ENCODE results near the gene PCDH9.
"Not testable (repeated sequence)": the region's sequence is repeated elsewhere in the genome, so short reads cannot be mapped to it uniquely, and the experiment has no call there.

Gene PCDH9

DNA sequence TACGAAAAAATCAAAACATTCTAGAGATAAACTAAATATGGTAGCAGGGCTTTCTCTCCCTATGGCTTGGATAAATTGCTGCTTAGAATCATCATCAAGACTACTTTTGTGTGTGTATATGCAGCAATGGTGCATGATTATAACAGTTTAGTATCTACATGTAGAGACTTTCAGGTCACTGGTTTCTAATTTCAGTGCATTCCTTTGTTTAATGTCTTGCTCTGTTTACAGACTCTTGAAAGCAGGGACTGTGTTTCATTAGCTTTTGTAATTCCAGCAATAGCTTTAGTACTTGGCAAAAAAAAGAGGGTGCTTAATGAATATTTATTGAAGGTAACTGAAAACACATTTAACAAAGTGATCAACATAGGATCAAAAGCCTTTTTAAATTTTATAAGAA, 420.7 kb downstream of the PCDH9 start:
- peak; percentile 30 for DNase-seq

GRCh38 chr13:66807251-66807650, 422.9 kb downstream of the PCDH9 start:
- DNase-seq, result no peak

DNA sequence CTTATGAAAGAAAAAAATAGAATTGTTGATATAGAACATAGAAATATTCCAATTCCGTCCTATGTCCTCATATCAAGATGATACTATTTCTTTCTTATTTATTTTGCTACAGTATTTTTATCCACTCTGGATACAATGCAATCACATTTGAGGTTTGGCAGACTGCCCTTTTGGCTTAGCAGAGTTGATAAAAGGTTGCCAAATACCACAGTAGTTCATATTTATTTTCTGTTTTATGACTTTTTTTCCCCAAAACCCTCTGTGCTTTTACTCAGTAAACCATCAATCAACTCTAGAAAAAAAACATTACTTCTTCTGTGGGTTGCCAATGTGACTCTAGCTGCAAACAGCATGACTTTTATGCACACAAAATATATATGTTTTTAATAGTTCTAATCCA, 424.5 kb downstream of the PCDH9 start:
- peak; percentile 3 for DNase-seq

- DNase-seq, result no peak
Measured at GRCh38 chr13:66803808-66804456, 426.2 kb downstream of the PCDH9 start.

- no peak for DNase-seq
Measured at GRCh38 chr13:66803013-66803807, 426.9 kb downstream of the PCDH9 start.

DNA sequence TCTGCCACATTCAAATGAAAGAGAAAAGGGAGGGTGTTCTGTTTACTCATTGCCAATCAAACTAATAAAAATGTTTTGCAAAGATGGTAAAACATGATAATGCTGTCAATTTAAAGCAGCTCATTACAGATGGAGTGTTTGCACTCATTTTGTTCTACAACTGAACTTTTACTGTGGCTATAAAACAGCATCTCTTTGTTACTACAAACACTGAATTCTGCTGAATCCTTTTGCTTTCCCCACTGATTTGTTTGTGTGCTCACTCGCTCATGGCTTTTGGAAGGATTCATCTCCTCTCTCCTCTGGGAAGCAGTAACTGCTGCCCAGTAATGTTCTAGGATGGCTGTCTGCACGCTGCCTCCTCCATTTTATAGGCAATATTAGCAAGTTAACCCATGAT, 434.5 kb downstream of the PCDH9 start:
- no peak for DNase-seq

- DNase-seq, result no peak
Measured at GRCh38 chr13:66794340-66795031, 435.6 kb downstream of the PCDH9 start.

DNA sequence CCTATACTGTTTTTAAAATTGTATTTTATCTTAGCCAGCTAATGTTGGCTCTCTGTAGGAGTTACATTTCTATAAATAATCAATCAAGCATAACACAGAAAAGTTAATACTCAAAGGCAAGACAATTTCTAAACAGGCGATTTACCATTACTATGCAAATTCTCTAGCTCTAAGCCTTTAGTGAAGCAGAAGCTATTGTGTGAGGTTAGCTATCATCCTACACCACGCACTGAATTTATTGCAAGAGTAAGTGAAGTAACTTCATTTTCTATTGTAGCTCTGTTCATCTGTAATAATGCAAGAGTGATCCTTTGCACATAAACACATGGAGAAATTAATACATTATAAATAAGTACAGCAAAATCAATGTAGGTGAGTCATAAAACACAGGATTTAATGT, 439.3 kb downstream of the PCDH9 start:
- no peak for DNase-seq

GRCh38 chr13:66781241-66781640, 448.9 kb downstream of the PCDH9 start:
- no peak for DNase-seq

GRCh38 chr13:66780814-66781213, 449.3 kb downstream of the PCDH9 start:
- DNase-seq, result no peak

- DNase-seq, result no peak
Measured at GRCh38 chr13:66778461-66778860, 451.7 kb downstream of the PCDH9 start.

DNA sequence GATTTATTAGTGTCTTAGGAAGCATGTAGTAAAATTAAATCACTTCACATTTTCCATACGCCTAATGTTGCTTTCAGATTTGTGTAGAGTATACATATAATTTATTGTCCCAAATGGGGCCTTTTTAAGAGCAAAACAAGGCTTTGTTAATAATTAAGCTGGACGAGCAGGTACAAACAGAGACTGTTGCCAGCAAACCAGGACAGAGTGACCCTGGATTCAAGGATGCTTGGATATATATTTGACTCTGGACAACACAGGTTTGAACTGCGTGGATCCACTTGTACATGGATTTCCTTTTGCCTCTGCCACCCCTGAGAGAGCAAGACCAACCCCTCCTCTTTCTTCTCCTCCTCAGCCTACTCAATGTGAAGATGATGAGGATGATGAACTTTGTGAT, 454.9 kb downstream of the PCDH9 start:
- DNase-seq, result no peak

GRCh38 chr13:66774046-66774445, 456.1 kb downstream of the PCDH9 start:
- DNase-seq, result no peak

- DNase-seq, result no peak
Measured at GRCh38 chr13:66765559-66765958, 464.6 kb downstream of the PCDH9 start.

- DNase-seq, result not testable (repeated sequence)
Measured at GRCh38 chr13:66760678-66761077, 469.5 kb downstream of the PCDH9 start.

- no peak for DNase-seq
Measured at GRCh38 chr13:66759919-66760318, 470.2 kb downstream of the PCDH9 start.

- no peak for DNase-seq
Measured at GRCh38 chr13:66751691-66752090, 478.4 kb downstream of the PCDH9 start.

- no peak for DNase-seq
Measured at GRCh38 chr13:66748712-66749111, 481.4 kb downstream of the PCDH9 start.

DNA sequence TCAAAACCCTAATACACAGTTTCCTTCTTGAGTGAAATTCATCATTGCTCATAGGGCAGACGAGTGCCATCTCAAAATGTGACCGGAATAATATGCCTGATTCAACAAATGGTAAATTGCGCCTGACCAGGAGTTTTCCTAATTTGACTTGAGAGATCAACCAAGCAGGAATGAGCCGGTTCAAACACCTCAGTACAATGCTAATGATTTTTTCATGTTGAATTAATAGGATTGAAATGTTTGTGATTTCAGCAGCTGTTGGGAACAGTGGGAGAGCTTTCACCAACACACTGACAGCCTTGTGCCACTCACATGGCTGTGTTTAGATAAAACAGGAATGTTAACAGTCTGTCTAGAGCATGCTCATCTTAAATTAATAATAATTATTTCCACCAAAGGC, 484.8 kb downstream of the PCDH9 start:
- no peak for DNase-seq

GRCh38 chr13:66723576-66723975, 506.6 kb downstream of the PCDH9 start:
- DNase-seq, result no peak

GRCh38 chr13:66716538-66716937, 513.6 kb downstream of the PCDH9 start:
- DNase-seq, result no peak

DNA sequence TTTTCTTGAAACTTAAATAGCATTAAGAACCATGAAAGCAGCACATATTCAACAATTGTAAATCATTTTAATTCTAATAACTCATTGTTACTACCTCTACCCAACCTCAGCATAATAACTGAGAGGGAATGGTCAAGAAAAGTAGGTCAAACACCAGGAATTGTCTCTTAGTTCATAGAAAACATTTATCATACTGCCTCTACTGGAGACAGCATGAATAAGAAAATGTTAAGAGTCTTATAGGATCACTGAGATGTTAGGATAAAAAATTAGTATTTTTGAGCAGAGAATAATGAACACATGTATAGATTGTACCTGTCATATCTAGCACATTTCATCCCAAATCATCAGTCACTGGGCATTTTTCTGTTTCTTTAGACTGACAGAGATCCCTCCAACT, 515.3 kb downstream of the PCDH9 start:
- no peak for DNase-seq

GRCh38 chr13:66704110-66704509, 526.0 kb downstream of the PCDH9 start:
- no peak for DNase-seq

- no peak for DNase-seq
Measured at GRCh38 chr13:66703597-66703996, 526.5 kb downstream of the PCDH9 start.
